Panc1 (cell line): ENCODE results near the gene GMDS. TPM values are rescaled to one million over a fixed set of nuclear protein-coding genes. Genes with fewer than 3 reads are reported as not detected.

Experiments
- ATAC-seq: fragments of 200-7000 bp; cut with Tn5 transposase; 2 replicates; pipeline ENCODE4 v1.9.1; 2020; ENCODE audit warnings: mild to moderate bottlenecking, moderate library complexity
- BruUV-seq: library from RNA; stranded (reverse); fragments of 400-500 nt; replicated peaks from 2 replicates; lab custom pipeline; 2021; lab: Mats Ljungman, UMichigan
- CTCF ChIA-PET: fragments of 300-600 bp; sonication (Branson Sonifier 250); formaldehyde crosslinking; loops from one replicate; lab custom pipeline; 2022; ENCODE audit warnings: antibody characterized with exemption; lab: Charles Lee
- POLR2A ChIA-PET: fragments of 300-600 bp; sonication (Branson Sonifier 250); formaldehyde crosslinking; loops from one replicate; lab custom pipeline; 2022; ENCODE audit warnings: antibody characterized with exemption; lab: Charles Lee
- DNase-seq: peaks from one replicate; pipeline ENCODE4 v3.0.0-alpha.2; 2010; ENCODE audit warnings: low read depth, low spot score
- H3K27ac ChIP-seq: 2 replicates; pipeline ENCODE4 v1.5.1; 2011; ENCODE audit warnings: mild to moderate bottlenecking, low read length, inconsistent platforms
- H3K27me3 ChIP-seq: fragments of 200-500 bp; sonication (Bioruptor generic); 2 replicates; pipeline ENCODE4 v1.6.0; 2014; ENCODE audit warnings: low read length, inconsistent platforms; ENCODE audit not compliant: control insufficient read depth, insufficient read depth
- H3K36me3 ChIP-seq: fragments of 200-500 bp; sonication (Bioruptor generic); 2 replicates; pipeline ENCODE4 v1.5.1; 2014; ENCODE audit warnings: inconsistent platforms, mild to moderate bottlenecking, low read length, moderate library complexity; ENCODE audit not compliant: control insufficient read depth, insufficient read depth
- H3K4me1 ChIP-seq: 2 replicates; pipeline ENCODE4 v1.5.1; 2011; ENCODE audit warnings: inconsistent platforms, mild to moderate bottlenecking, low read length, moderate library complexity; ENCODE audit not compliant: control insufficient read depth, insufficient read depth
- H3K4me3 ChIP-seq, 2 experiments: 2 replicates each; pipeline ENCODE4 v1.5.1; 2011 to 2012; ENCODE audit warnings: low read depth in 2 of 2, low read length in 2 of 2, mild to moderate bottlenecking in 2 of 2, inconsistent platforms in 1 of 2, moderate library complexity in 1 of 2
- H3K9me3 ChIP-seq: fragments of 200-500 bp; sonication (Bioruptor generic); 2 replicates; pipeline ENCODE4 v1.5.1; 2014; ENCODE audit warnings: low read depth, mild to moderate bottlenecking, inconsistent platforms, low read length, moderate library complexity; ENCODE audit not compliant: control insufficient read depth, insufficient read depth
- CTCF ChIP-seq: fragments of 450-650 bp; IDR thresholded peaks from 2 replicates; pipeline ENCODE4 v1.5.1; 2017; ENCODE audit warnings: mild to moderate bottlenecking
- POLR2AphosphoS5 ChIP-seq: IDR thresholded peaks from 2 replicates; pipeline ENCODE4 v1.6.1; 2012; ENCODE audit warnings: mild to moderate bottlenecking, low read depth, low read length, moderate library complexity
- REST ChIP-seq, 2 experiments: IDR thresholded peaks; 2 replicates each; pipeline ENCODE4 v1.6.1; 2011 to 2012; ENCODE audit warnings: low read depth in 2 of 2, control low read depth in 1 of 2, low read length in 1 of 2, mild to moderate bottlenecking in 1 of 2, moderate library complexity in 1 of 2; ENCODE audit not compliant: insufficient read depth in 1 of 2
- SIN3A ChIP-seq: IDR thresholded peaks from 2 replicates; pipeline ENCODE4 v1.6.1; 2012; ENCODE audit warnings: low read depth, mild to moderate bottlenecking, low read length, moderate library complexity, borderline replicate concordance; ENCODE audit not compliant: insufficient read depth
- TCF7L2 ChIP-seq: IDR thresholded peaks from 2 replicates; pipeline ENCODE4 v1.6.1; 2011; ENCODE audit warnings: mild to moderate bottlenecking, low read depth, low read length, inconsistent platforms
- in situ Hi-C: cut with HindIII; loops from 2 replicates; pipeline ENCODE4 v1.10.0; 2016; ENCODE audit warnings: low sequenced_read_pairs, low pct_unique_long_range_greater_than_20kb
- intact Hi-C: fragments of 100-400 bp; cut with micrococcal nuclease; formaldehyde crosslinking; loops from one replicate; pipeline ENCODE4 v1.10.0; 2022; ENCODE audit not compliant: unreplicated experiment
- total RNA-seq: library from RNA; stranded (reverse); gene quantifications from one replicate; pipeline ENCODE4 v1.2.1, GENCODE V29; 2021; ENCODE audit not compliant: unreplicated experiment

GMDS gene
- total RNA-seq, 1 experiment from 2014 or later = 9.8 TPM

DNA sequence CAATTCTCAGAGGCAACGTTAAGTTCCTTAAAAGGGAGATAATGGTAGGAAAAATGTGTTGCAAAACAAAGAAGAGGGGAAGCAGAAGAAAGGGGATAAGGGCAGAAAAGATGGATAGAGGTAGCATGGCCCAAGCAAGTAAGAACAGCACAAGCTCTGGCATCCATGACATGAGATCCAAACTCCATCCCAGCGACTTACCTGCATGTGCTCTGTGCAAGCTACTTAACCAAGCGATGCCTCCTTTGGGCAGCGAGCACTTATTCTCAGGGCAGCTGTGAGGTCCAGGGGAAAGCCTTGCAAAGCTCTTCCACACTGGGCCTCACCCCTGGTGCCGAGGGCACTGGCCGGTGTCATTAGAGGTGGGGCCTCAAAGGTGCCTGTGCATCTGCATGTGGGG, 340.5 kb downstream of the GMDS start:
- H3K36me3 ChIP-seq = no peaks in the 10 kb centered on the region
- no peaks in the 10 kb centered on the region for H3K27me3 ChIP-seq
- ChIA-PET POLR2A (no interaction called here), CTCF (no interaction called here)
- TF ChIP-seq REST (IDR thresholded peaks at IDR 0.05; ENCODE audit: insufficient read depth in 1 of 2, low read depth in 2 of 2, low read length in 1 of 2) (no peak), TCF7L2 (no peak), CTCF (no peak), POLR2AphosphoS5 (no peak), SIN3A (no peak)
- H3K27ac ChIP-seq = no peak overlapping the region
- ATAC-seq (no peak), DNase-seq (no peak)
- H3K4me1 ChIP-seq = no peaks in the 10 kb centered on the region
- no TSS peak for BruUV-seq
- intact Hi-C loops = no loop called here
- no peak overlapping the region for H3K4me3 ChIP-seq
- no peaks in the 10 kb centered on the region for H3K9me3 ChIP-seq
- in situ Hi-C loops = no loop called here

- POLR2A ChIA-PET = no interaction called here
- in situ Hi-C loops (no loop called here), intact Hi-C loops (no loop called here)
- no peak for ATAC-seq
- Histone ChIP-seq H3K4me1 (no peaks in the 10 kb centered on the region), H3K27ac (no peak overlapping the region), H3K36me3 (no peaks in the 10 kb centered on the region), H3K4me3 (no peak overlapping the region), H3K27me3 (no peaks in the 10 kb centered on the region), H3K9me3 (no peaks in the 10 kb centered on the region)
- TF ChIP-seq TCF7L2 (no peak), CTCF (no peak), POLR2AphosphoS5 (no peak), SIN3A (no peak), REST (IDR thresholded peaks at IDR 0.05; ENCODE audit: insufficient read depth in 1 of 2, low read depth in 2 of 2, low read length in 1 of 2) (no peak)
- CTCF ChIA-PET = no interaction called here
- no TSS peak for BruUV-seq
- DNase-seq = no peak
These were observed 341.0 kb downstream of the GMDS start for GRCh38 chr6:1904466-1904799.
